Spleen (tissue), 11 donors: ENCODE results near the gene CTDP1. TPM values are rescaled to one million over a fixed set of nuclear protein-coding genes. Genes with fewer than 3 reads are reported as not detected.

Experiments used
- DNase-seq: peaks from one replicate; pipeline ENCODE4 v3.0.0-alpha.2; 2020
- H3K27ac ChIP-seq, 8 donors: fragments of 200-600 bp; sonication (generic) in 7 of 8; 1 replicate in 4 of 8; 2 replicates in 4 of 8; pipeline versions ENCODE4 v1.5.0 to v1.8.0; 2016 to 2021; ENCODE audit warnings: inconsistent platforms in 4 of 8, mild to moderate bottlenecking in 4 of 8, moderate library complexity in 1 of 8
- H3K27me3 ChIP-seq, 7 donors: fragments of 200-600 bp; sonication (generic) in 6 of 7; replicated peaks in 1 of 7; 1 replicate in 4 of 7; 2 replicates in 3 of 7; pipeline versions ENCODE4 v1.5.0 to v1.8.0; 2016 to 2021; ENCODE audit warnings: inconsistent platforms in 3 of 7, mild to moderate bottlenecking in 1 of 7
- H3K36me3 ChIP-seq, 6 donors: fragments of 200-600 bp; sonication (generic) in 5 of 6; 1 replicate in 4 of 6; 2 replicates in 2 of 6; pipeline versions ENCODE4 v1.5.0 to v1.8.0; 2016 to 2021; ENCODE audit warnings: inconsistent platforms in 2 of 6
- H3K4me1 ChIP-seq, 6 donors: fragments of 200-600 bp; sonication (generic) in 5 of 6; 1 replicate in 3 of 6; 2 replicates in 3 of 6; pipeline versions ENCODE4 v1.5.0 to v1.8.0; 2016 to 2021; ENCODE audit warnings: inconsistent platforms in 3 of 6
- H3K4me3 ChIP-seq, 8 donors: fragments of 200-600 bp; sonication (generic) in 7 of 8; 1 replicate in 4 of 8; 2 replicates in 4 of 8; pipeline versions ENCODE4 v1.5.0 to v1.8.0; 2016 to 2021; ENCODE audit warnings: inconsistent platforms in 4 of 8, mild to moderate bottlenecking in 4 of 8, moderate library complexity in 2 of 8
- H3K9me3 ChIP-seq, 8 donors: fragments of 200-600 bp; sonication (generic) in 7 of 8; 1 replicate in 4 of 8; 2 replicates in 4 of 8; pipeline versions ENCODE4 v1.5.0 to v1.8.0; 2016 to 2021; ENCODE audit warnings: inconsistent platforms in 4 of 8
- CTCF ChIP-seq, 11 experiments: fragments of 200-600 bp in 7 of 11; fragments of 450-650 bp in 4 of 11; sonication (generic) in 4 of 11; IDR thresholded peaks in 8 of 11; conservative IDR thresholded peaks in 3 of 11; 1 replicate in 7 of 11; 2 replicates in 4 of 11; pipeline versions ENCODE4 v1.4.0 to v1.8.0; 2016 to 2021; ENCODE audit warnings: antibody characterized with exemption in 11 of 11, inconsistent platforms in 4 of 11, mild to moderate bottlenecking in 1 of 11
- POLR2A ChIP-seq, 3 donors: fragments of 450-650 bp; IDR thresholded peaks; one replicate each; pipeline ENCODE4 v1.5.1; 2017; ENCODE audit warnings: antibody characterized with exemption in 3 of 3, mild to moderate bottlenecking in 1 of 3
- POLR2AphosphoS5 ChIP-seq, 3 donors: sonication (generic); formaldehyde crosslinking; IDR thresholded peaks; one replicate each; pipeline ENCODE4 v1.5.1; 2017; ENCODE audit warnings: antibody characterized with exemption in 3 of 3
- WGBS, 5 donors: extraction: QIAGEN DNeasy Blood & Tissue Kit in 3 of 5; methylation state at CpG; one replicate each; pipeline versions ENCODE4 v1.1.5 to v1.1.7; 2013 to 2018; 5-methylcytosine and 5-hydroxymethylcytosine counted together
- intact Hi-C: fragments of 100-400 bp; cut with DNase I; formaldehyde crosslinking; loops from one replicate; pipeline ENCODE4 v1.15.0; 2023; ENCODE audit warnings: low total_unique reads
- polyA plus RNA-seq, 3 donors: library from polyadenylated mRNA; stranded (reverse); fragments of 200-250 nt; gene quantifications; one replicate each; pipeline ENCODE4 v1.2.1, GENCODE V29; 2013
- total RNA-seq, 7 donors: library from RNA; depleted of rRNA in 3 of 7; stranded (reverse); fragments of >200 nt in 3 of 7; fragmentation: NEBNext Ultra II Directional in 4 of 7; extraction: Animal tissue kit (Norgen Biotek cat#: 25700) in 4 of 7; gene quantifications; one replicate each; pipeline versions ENCODE4 v1.1.0 to v1.2.1, GENCODE V29; 2016 to 2021
- donor health status: healthy with polysubstance abuse.
- donor health status: DM: no; HTN: no; CAD: no; lungs with moderate emphysema.
- donor health status: DM: no; HTN: no; CAD: no.
- donor health status: Bipolar disorder and iron deficiency.
- donor health status: healthy.
- donor health status: DM: no; HTN: no; CAD: no.
- donor health status: DM: yes; HTN: yes; CAD: no.

The CTDP1 gene
- total and polyA plus RNA-seq, 10 donors = 13.6 to 54.6 (median 28.6) TPM

GRCh38 chr18:79677221-79677620, 2.4 kb upstream of the CTDP1 start:
- WGBS, 5 donors = 92 to 95% (median 94%) methylated on average over 6 of the region's 6 CpGs
- no peak for DNase-seq
- H3K4me1 ChIP-seq = peaks cover 27 to 48% (median 42%) of the 10 kb centered on the region in 6 donors
- no peak for TF ChIP-seq CTCF (IDR thresholded peaks at IDR 0.05 in 8 of 11, conservative IDR thresholded peaks at IDR 0.05 in 3 of 11)
- no peak for TF ChIP-seq POLR2A (IDR thresholded peaks at IDR 0.05)
- no peak for TF ChIP-seq POLR2AphosphoS5 (IDR thresholded peaks at IDR 0.05)
- no peak overlapping the region for H3K27ac ChIP-seq
- peaks cover 0 to 27% (median under 1%) of the 10 kb centered on the region in 6 donors for H3K36me3 ChIP-seq
- intact Hi-C loops = no loop called here
- no peak overlapping the region for H3K4me3 ChIP-seq
- no peaks in the 10 kb centered on the region for H3K9me3 ChIP-seq
- no peaks in the 10 kb centered on the region for H3K27me3 ChIP-seq

GRCh38 chr18:79677840-79678239, 1.8 kb upstream of the CTDP1 start:
- no peak for TF ChIP-seq CTCF (IDR thresholded peaks at IDR 0.05 in 8 of 11, conservative IDR thresholded peaks at IDR 0.05 in 3 of 11)
- no peak for TF ChIP-seq POLR2A (IDR thresholded peaks at IDR 0.05)
- TF ChIP-seq POLR2AphosphoS5 (IDR thresholded peaks at IDR 0.05) = no peak
- 92 to 97% (median 94%) methylated on average over 9 of the region's 9 CpGs for WGBS, 5 donors
- peak overlapping the region in 4 of 8 donors; percentile 96 to 99 (median 97) for H3K27ac ChIP-seq
- peak; percentile 73 for DNase-seq
- H3K9me3 ChIP-seq = no peaks in the 10 kb centered on the region
- peak overlapping the region in 2 of 8 donors; percentile 97 to 100 for H3K4me3 ChIP-seq
- intact Hi-C loops = no loop called here
- no peaks in the 10 kb centered on the region for H3K27me3 ChIP-seq
- peaks cover 0 to 33% (median 2%) of the 10 kb centered on the region in 6 donors for H3K36me3 ChIP-seq
- H3K4me1 ChIP-seq = peaks cover 33 to 55% (median 49%) of the 10 kb centered on the region in 6 donors

- peak overlapping the region; percentile 96 to 100 (median 98) for H3K27ac ChIP-seq
- H3K4me1 ChIP-seq = peaks cover 33 to 65% (median 59%) of the 10 kb centered on the region in 6 donors
- intact Hi-C loops = no loop called here
- 1 to 4% (median 2%) methylated on average over 20 to 77 of the region's 77 CpGs for WGBS, 5 donors
- peak; percentile 100 for DNase-seq
- TF ChIP-seq POLR2A (IDR thresholded peaks at IDR 0.05) = peak in 2 of 3 donors; percentile 29 to 63
- TF ChIP-seq POLR2AphosphoS5 (IDR thresholded peaks at IDR 0.05) = peak; percentile 90 to 96 (median 91)
- peak in 1 of 11 experiments; percentile 4 for TF ChIP-seq CTCF (IDR thresholded peaks at IDR 0.05 in 8 of 11, conservative IDR thresholded peaks at IDR 0.05 in 3 of 11)
- peak overlapping the region; percentile 92 to 100 (median 97) for H3K4me3 ChIP-seq
- H3K27me3 ChIP-seq = no peaks in the 10 kb centered on the region
- no peaks in the 10 kb centered on the region for H3K9me3 ChIP-seq
- H3K36me3 ChIP-seq = peaks cover 0 to 44% (median 2%) of the 10 kb centered on the region in 6 donors
Measured at GRCh38 chr18:79678665-79679551, 695 bp upstream of the CTDP1 start.
